ENCODE results near the gene LPO.

DNA sequence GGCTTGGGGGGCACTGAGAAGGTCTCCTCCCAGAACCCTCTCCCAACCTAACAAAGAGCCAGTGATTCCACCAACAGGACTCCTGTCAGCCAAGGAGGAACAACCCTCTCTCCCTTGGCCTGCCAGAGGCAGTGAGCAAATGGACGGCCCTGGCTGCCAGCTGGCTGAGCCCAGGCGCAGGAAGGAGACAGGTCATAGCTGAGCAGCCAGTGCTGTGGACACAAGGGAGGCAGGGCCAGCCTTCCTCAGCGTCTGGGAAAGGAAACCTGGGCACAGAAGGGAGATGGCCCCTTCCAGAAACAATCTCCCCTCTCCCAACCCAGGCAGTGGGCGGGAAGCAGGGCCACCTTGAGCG lies 40.3 kb downstream of the LPO start:
- TF ChIP-seq CTCF (IDR thresholded peaks at IDR 0.05) (no peak), POLR2A (IDR thresholded peaks at IDR 0.05) (no peak), POLR2AphosphoS5 (IDR thresholded peaks at IDR 0.05) (no peak)
